Measurements from ENCODE around the gene PNPLA7. TPM values are rescaled to one million over a fixed set of nuclear protein-coding genes. Genes with fewer than 3 reads are reported as not detected.

PNPLA7 gene
- total and polyA plus RNA-seq, 9 donors: 2.2 to 29.3 (median 13.0) TPM

GRCh38 chr9:137449081-137449844, 100.9 kb downstream of the PNPLA7 start:
- Histone ChIP-seq H3K36me3 (no peaks in the 10 kb centered on the region), H3K4me1 (ENCODE audit: insufficient read depth) (no peaks in the 10 kb centered on the region), H3K4me3 (no peak overlapping the region), H3K9me3 (no peaks in the 10 kb centered on the region), H3K27ac (no peak overlapping the region), H3K27me3 (no peaks in the 10 kb centered on the region)
- intact Hi-C loops (cut with DNase I): loop anchor here in 2 of 4 donors (5.0 to 10.0 kb wide), 2 partner anchors 147 to 154 kb away; partner anchors contain the start of gene NRARP (in 1 of the 2)
- WGBS, 3 donors: 83 to 90% (median 86%) methylated on average over 28 to 36 of the region's 36 CpGs
- no peak for TF ChIP-seq POLR2A (IDR thresholded peaks at IDR 0.05)
- peak in 1 of 5 donors; percentile 40 for DNase-seq

DNA sequence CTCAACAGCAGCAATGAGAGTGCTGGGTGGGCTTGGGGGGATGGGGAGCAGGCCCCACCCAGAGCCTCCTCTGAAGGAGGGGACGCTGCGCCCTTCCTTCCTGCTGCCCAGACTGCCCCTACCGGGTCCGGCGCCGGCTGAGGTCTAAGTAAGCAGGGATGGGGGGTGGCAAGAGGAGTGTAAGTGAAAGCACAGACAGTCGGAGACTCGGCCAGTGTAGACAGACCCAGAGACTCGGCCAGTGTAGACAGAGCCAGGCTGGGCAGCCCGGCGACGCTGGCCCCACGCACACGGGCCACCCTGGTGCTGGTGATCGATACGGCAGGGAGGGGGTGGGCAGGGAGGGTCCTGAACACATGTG, 101.6 kb downstream of the PNPLA7 start:
- no peak for TF ChIP-seq EP300 (IDR thresholded peaks at IDR 0.05)
- TF ChIP-seq POLR2A (IDR thresholded peaks at IDR 0.05): no peak
- no peak for TF ChIP-seq CTCF (IDR thresholded peaks at IDR 0.05)
- Histone ChIP-seq H3K4me3 (no peak overlapping the region), H3K27me3 (no peaks in the 10 kb centered on the region), H3K9me3 (no peaks in the 10 kb centered on the region), H3K36me3 (no peaks in the 10 kb centered on the region), H3K4me1 (ENCODE audit: insufficient read depth) (no peaks in the 10 kb centered on the region), H3K27ac (no peak overlapping the region)
- 85 to 88% (median 88%) methylated on average over 16 of the region's 16 CpGs for WGBS, 3 donors
- intact Hi-C loops (cut with DNase I): loop anchor here in 2 of 4 donors (5.0 to 10.0 kb wide), 2 partner anchors 146 to 154 kb away; partner anchors contain the start of gene NRARP (in 1 of the 2)
- no peak for DNase-seq

DNA sequence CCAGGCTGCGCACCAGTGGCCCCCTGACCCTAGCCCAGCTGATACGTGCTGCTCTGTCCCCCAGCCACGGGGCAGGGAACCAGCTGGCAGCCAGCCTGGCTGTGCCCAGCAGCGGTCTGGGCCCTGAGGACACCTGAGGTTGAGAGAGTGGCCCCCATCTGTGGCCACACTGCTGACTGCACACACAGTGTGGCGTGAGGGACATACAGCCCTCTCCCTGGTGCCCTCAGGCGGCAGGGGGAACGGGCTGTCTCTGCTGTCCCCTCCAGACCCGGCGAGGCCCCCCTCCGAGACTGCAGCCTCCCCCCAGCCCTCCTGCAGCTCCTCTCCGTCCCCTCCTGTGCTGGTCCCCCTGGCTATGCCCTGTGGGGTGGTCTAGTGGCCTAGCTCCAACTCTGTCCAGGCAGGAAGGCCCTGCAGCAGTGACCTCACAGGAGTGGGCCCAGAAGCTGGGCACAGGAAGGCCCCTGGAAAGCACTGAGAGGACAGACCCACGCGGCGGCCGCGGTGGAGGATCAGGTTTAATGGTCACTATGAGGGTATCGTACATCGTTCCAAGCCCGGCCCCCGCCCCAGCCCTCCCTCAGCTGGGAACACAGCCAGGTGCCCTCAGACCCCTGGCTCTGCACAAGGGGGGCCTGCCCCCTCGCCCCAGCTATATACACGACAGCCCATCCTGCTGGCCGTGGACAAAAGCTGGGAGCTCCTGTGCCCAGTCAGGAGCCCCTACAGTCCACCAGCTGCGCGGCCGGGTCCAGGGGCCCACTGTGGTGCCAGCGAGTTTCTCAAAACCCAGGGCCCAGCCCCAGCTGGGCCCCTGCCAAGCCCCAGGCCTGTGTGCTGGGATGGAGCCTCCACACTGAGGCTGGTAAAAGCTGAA, 102.2 kb downstream of the PNPLA7 start:
- Histone ChIP-seq H3K36me3 (no peaks in the 10 kb centered on the region), H3K27me3 (no peaks in the 10 kb centered on the region), H3K4me1 (ENCODE audit: insufficient read depth) (no peaks in the 10 kb centered on the region), H3K4me3 (no peak overlapping the region), H3K27ac (no peak overlapping the region), H3K9me3 (no peaks in the 10 kb centered on the region)
- intact Hi-C loops (cut with DNase I): loop anchor here in 2 of 4 donors (5.0 to 10.0 kb wide), 2 partner anchors 146 to 153 kb away; partner anchors contain the start of gene NRARP (in 1 of the 2)
- 71 to 73% (median 71%) methylated on average over 25 to 27 of the region's 27 CpGs for WGBS, 3 donors
- TF ChIP-seq CTCF (IDR thresholded peaks at IDR 0.05) (no peak), POLR2A (IDR thresholded peaks at IDR 0.05) (no peak), EP300 (IDR thresholded peaks at IDR 0.05) (no peak)
- DNase-seq: peak in 1 of 5 donors; percentile 46

GRCh38 chr9:137446851-137447471, 103.2 kb downstream of the PNPLA7 start:
- no peaks in the 10 kb centered on the region for H3K36me3 ChIP-seq
- WGBS, 3 donors: 65 to 74% (median 69%) methylated on average over 21 of the region's 21 CpGs
- no peak overlapping the region for H3K4me3 ChIP-seq
- no peaks in the 10 kb centered on the region for H3K27me3 ChIP-seq
- TF ChIP-seq EP300 (IDR thresholded peaks at IDR 0.05) (no peak), POLR2A (IDR thresholded peaks at IDR 0.05) (no peak), CTCF (IDR thresholded peaks at IDR 0.05) (no peak)
- peak in 2 of 5 donors; percentile 23 to 33 for DNase-seq
- H3K9me3 ChIP-seq: no peaks in the 10 kb centered on the region
- intact Hi-C loops (cut with DNase I): loop anchor here in 2 of 4 donors (5.0 to 10.0 kb wide), 2 partner anchors 145 to 152 kb away; partner anchors contain the start of gene NRARP (in 1 of the 2)
- H3K4me1 ChIP-seq (ENCODE audit: insufficient read depth): no peaks in the 10 kb centered on the region
- H3K27ac ChIP-seq: no peak overlapping the region
